NB4 (cell line): ENCODE data around the gene TEX51.

ENCODE experiments used
- DNase-seq: peaks from one replicate; pipeline ENCODE4 v3.0.0; 2010; ENCODE audit warnings: low read depth
- H3K4me3 ChIP-seq: one replicate; pipeline ENCODE4 v1.5.1; 2011; ENCODE audit warnings: mild to moderate bottlenecking, low read depth, low read length, moderate library complexity
- MYC ChIP-seq: IDR thresholded peaks from 2 replicates; pipeline ENCODE4 v1.6.1; 2011; ENCODE audit warnings: low read depth, low read length
- POLR2A ChIP-seq: IDR thresholded peaks from 2 replicates; pipeline ENCODE4 v1.6.1; 2011; ENCODE audit warnings: mild to moderate bottlenecking; ENCODE audit not compliant: insufficient read length; ENCODE audit errors: extremely low read depth
- TF ChIP-seq, protein P1 (sequence below): IDR thresholded peaks from 2 replicates; pipeline ENCODE4 v1.6.1; 2011; ENCODE audit warnings: low read depth, low read length
- TF ChIP-seq, protein P2 (sequence below): IDR thresholded peaks from one replicate; pipeline ENCODE4 v1.5.1; 2012; ENCODE audit warnings: low read depth, low read length

The TEX51 gene

DNA sequence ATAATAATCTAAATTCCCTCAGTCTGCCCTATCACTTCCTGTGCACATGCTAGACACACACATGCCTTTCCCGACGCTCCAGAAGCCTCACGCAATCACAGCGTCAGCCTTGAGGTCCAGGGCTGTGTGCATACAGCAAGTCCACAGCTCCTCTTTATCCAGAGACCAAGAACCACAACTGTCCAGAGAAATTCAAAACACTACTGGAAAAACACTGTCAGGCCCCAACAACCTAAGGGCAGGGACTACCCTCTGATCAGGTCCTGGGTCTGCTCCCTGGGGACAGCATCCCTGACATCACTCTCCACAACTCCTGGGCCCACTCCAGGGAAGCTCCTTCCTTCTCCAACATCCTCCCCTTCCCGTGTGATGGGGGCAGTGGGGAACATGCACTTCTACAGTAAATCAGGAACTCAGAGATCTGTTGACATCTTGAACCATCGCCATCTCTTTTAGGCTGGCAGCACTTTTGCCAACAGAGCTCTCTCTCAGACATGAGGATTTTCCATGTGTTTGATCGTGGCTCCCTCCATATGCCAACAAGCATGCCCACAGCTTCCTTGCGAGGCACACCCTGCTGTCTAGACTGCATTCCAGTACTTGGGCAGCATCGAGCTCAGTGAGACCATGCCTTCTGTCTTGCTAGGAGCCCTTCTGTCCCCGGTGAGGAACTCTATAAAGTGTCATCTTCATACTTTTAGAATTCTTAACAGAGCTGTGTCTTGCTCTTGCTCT lies 15.4 kb downstream of the TEX51 start:
- no peak for DNase-seq
- TF ChIP-seq, protein P1, sequence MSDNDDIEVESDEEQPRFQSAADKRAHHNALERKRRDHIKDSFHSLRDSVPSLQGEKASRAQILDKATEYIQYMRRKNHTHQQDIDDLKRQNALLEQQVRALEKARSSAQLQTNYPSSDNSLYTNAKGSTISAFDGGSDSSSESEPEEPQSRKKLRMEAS, result no peak
- TF ChIP-seq, protein P2, sequence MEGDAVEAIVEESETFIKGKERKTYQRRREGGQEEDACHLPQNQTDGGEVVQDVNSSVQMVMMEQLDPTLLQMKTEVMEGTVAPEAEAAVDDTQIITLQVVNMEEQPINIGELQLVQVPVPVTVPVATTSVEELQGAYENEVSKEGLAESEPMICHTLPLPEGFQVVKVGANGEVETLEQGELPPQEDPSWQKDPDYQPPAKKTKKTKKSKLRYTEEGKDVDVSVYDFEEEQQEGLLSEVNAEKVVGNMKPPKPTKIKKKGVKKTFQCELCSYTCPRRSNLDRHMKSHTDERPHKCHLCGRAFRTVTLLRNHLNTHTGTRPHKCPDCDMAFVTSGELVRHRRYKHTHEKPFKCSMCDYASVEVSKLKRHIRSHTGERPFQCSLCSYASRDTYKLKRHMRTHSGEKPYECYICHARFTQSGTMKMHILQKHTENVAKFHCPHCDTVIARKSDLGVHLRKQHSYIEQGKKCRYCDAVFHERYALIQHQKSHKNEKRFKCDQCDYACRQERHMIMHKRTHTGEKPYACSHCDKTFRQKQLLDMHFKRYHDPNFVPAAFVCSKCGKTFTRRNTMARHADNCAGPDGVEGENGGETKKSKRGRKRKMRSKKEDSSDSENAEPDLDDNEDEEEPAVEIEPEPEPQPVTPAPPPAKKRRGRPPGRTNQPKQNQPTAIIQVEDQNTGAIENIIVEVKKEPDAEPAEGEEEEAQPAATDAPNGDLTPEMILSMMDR, result no peak
- TF ChIP-seq POLR2A, result no peak
- no peak overlapping the region for H3K4me3 ChIP-seq

DNA sequence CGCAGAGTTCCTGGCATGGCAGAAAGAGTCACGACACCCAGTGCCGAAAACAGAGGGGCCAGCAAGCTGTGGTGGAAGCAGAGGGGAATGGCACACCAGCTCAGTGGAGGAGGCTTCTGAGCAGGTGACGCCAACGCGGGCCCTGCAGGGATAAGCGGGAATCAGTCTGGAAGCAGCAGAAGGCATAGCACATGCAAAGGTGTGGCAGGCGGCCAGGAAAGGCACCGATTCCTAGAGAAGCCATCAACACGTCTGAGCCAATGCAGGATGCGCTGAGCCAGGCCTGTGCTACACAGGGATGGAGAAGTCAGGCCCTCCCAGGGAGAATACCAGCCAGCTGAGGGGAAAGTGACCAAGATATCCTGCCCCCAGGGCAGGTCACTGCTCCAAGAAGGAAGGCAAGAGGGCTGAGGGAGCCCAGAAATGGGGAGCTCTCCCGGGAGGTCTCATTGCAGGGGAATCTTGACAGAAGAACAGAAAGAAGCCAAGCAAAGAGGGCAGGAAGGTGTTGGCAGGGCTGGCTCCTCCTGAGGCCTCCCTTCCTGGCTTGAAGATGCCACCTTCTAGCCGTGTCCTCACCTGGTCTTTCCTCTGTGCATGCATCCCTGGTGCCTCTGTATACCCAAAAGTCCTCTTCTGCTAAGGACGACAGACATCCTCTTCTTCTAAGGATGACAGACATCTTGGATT lies 16.3 kb downstream of the TEX51 start:
- no peak overlapping the region for H3K4me3 ChIP-seq
- TF ChIP-seq MYC (no peak), POLR2A (no peak)
- TF ChIP-seq, protein P1, result no peak
- TF ChIP-seq, protein P2, result no peak
- no peak for DNase-seq

DNA sequence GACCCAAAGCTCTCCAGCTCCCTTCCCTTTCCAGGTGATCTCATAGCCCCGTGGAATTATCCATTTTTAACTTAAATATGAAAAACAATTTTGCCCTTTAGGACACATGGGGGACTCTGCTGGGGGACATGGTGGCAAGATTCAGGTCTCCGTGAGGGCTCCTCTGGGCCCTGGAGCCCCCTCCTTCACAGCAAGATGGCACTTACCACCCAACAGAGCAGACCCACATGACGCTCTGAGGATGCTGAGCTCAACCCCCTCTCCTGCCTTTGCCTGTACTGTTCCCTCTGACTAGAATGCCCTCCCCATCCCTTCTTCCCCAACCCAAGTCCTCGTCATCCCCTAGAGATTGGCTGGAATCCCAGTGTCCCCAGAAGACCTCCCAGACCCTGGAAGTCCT lies 17.2 kb downstream of the TEX51 start:
- no peak overlapping the region for H3K4me3 ChIP-seq
- DNase-seq, result no peak
- TF ChIP-seq, protein P1, result no peak
- TF ChIP-seq POLR2A (no peak), MYC (no peak)
- TF ChIP-seq, protein P2, result no peak

DNA sequence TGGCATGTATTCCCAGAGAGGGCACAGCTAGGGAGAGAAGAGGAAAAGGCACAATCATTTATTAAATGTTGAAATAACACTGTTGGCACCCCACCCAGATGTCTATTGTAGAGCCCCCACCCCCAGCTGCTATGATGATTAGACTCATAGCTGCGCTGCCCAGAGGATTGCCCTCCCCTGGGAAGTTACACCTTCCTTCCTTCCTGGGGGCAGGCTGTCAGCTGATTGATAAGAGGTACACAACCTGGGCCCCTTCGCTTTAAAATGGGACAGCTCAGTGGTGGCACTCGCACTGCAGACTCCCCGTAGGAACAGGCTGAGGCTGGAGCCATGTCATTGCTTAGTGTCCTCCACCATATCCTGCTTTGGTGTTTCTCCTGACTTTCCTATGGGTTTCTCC lies 18.1 kb downstream of the TEX51 start:
- no peak overlapping the region for H3K4me3 ChIP-seq
- TF ChIP-seq POLR2A, result no peak
- TF ChIP-seq, protein P1, result no peak
- TF ChIP-seq MYC, result no peak
- TF ChIP-seq, protein P2, result no peak
- DNase-seq, result no peak

DNA sequence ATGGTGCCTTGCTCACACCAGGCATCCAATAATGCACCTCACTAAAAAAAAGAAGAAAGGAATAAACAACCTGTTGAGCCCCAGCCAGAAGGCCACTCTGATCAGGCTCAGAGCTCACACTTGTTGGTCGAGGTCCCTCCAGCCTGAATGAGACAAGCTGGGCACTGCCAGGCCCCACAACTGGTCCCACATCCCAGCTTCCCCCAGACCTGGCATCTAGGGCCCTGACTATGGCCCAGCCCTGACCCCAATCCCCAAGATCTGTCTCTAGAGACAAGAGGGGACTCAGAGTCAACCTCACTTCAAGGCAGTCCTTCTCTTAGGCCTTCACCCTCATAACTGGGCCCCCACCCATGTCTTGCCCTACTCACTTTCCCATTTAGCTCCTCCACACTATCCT lies 22.4 kb downstream of the TEX51 start:
- TF ChIP-seq, protein P2, result no peak
- no peak for TF ChIP-seq MYC
- TF ChIP-seq, protein P1, result no peak
- TF ChIP-seq POLR2A, result no peak
- DNase-seq, result no peak
- no peak overlapping the region for H3K4me3 ChIP-seq
